NCI-H1417 (cell line): Measurements from ENCODE around the gene TROAP.

Source experiments
- DNase-seq, 3 experiments: peaks; one replicate each; lab custom pipeline; 2025; lab: John Stamatoyannopoulos, UW

TROAP gene

GRCh38 chr12:49342914-49343731 lies 20.1 kb downstream of the TROAP start:
- DNase-seq = peak; percentile 54 to 63 (median 55)

DNA sequence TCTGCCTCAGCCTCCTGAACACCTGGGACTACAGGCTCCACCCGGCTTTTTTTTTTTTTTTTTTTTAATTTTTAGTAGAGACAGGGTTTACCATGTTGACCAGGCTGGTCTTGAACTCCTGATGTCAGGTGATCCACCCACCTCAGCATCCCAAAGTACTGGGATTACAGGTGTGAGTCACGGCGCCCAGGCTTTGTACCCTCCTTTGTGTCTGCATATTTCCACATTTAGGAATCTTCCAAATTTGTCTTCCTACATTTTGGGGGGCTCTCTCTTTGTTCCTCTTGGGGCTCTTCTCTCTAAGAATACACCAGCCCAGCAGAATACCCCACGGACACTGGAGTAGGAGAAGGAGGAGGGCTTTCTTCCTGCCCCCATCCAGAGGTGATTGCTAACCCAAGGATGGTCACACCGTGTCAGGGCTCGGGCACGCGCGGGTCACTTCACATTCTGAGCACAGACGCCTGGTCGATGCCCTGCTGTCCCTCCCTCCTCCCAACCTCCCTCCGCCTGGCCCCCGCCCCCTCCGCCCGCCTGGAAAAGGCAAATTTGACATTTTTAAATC lies 21.5 kb downstream of the TROAP start:
- peak in 1 of 3 experiments; percentile 44 for DNase-seq

DNA sequence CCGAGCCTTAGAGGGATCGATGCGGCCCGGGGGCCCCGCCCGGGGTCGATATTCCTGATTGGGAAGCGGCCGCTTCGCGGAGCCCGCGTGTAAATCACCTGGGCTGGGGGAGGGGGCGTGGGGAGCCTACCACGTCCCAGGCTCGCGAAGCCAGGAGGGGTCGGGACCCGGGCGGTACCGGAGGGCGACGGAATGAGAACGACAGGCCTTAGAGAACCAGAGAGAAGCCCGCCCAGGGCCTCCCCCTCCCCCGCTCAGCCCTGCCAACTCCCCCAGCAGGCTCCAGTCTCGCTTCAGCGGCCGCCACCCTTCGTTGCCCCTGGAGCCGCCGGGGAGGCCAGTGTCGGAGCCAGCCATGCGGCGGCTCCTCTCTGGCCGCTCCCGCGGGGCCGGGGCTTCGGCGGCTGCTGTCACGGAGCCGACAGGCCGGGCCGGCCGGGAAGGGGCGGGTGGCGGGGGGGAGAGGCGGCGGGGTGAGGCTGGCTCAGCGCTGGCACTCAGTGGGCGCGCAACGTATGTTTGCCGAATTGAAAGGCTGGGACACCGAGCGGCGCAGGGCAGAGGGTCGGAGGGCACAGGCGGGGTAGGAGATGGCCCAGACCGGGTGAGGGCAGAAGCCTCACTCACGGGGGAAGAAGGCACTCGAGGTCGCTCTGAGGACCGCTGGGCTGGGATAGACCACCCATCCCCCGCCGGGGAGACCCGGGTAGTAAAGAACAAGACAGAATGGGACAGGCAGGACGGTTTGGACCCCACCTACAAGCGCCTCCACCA lies 22.2 kb downstream of the TROAP start:
- peak; percentile 68 to 74 (median 74) for DNase-seq

- DNase-seq = peak; percentile 53 to 58 (median 56)
These were observed 23.0 kb downstream of the TROAP start for GRCh38 chr12:49345825-49346658.

GRCh38 chr12:49346659-49347310 lies 23.7 kb downstream of the TROAP start, which contains the start of gene DNAJC22:
DNAJC22 (plus strand) TSS chr12:49346888; CDS start chr12:49348873, 1,985 bp downstream.
- DNase-seq = peak; percentile 75 to 85 (median 76)

DNA sequence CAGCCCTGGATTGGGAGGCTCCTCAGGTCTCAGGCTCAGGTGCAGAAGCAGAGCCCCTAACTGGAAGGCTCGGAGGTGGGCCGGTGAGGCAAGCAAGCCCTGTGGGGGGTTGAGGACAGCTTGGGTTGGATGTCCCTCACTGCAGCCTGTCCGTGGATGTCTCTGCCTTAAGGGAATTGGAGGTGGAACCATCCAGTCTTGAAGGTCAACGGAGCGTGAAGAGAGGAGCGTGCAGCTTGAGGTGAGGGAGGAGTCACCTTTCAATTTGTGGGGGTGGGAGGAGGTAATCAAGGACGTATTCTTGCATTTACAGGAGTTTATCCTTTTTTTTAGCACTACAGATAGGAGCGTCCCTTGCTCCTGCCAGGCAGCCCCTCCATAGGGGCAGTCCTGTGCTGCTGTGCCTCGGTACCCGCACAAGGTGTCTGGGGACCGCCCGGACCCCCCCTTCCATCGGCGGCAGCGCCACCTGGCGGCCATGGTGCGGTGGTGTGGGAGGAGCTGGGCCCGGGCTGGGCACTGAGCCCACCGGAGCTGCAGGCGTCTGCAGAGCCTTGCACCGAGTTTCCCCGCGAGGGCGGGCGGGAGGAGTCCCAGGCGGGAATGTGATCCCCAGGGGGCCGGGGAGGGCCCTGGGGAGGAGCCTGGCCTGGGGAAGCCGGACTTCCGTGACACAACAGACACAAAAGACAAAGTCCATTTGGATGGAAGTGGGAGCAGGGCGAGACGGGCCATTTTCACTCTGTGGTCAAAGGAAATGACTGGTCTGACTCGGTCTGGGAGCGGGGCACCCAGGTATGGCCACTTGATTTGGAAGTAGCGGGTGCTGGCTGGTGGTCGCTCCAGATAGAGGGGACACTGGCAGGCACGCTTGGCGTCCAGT lies 24.5 kb downstream of the TROAP start:
- peak; percentile 75 to 95 (median 85) for DNase-seq

GRCh38 chr12:49348781-49349180 lies 25.7 kb downstream of the TROAP start:
- DNase-seq = no peak

DNA sequence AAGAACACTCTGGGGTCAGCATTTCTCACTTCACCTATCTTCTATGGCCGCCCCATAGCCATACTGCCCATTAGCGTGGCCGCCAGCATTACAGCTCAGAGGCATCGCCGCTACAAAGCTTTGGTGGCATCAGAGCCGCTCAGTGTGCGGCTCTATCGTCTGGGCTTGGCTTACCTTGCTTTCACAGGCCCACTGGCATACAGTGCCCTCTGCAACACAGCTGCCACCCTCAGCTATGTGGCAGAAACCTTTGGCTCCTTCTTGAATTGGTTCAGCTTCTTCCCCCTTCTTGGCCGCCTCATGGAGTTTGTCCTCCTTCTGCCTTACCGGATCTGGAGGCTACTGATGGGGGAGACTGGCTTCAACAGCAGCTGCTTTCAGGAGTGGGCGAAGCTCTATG lies 26.2 kb downstream of the TROAP start:
- no peak for DNase-seq

DNA sequence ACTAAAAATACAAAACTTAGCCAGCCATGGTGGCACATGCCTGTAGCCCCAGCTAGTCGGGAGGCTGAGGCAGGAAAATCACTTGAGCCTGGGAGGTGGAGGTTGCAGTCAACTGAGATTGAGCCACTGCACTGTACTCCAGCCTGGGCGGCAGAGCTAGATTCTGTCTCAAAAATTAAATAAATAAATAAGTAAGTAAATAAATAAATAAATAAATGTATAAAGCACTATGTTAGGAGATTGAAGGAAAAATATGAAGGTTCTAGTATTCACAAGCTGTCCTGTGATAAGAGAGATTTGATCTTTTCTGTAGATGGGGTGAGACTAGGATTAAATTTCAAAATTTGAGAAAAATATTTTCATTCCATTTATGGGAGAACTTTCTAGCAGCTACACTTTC lies 29.3 kb downstream of the TROAP start:
- DNase-seq = no peak

DNA sequence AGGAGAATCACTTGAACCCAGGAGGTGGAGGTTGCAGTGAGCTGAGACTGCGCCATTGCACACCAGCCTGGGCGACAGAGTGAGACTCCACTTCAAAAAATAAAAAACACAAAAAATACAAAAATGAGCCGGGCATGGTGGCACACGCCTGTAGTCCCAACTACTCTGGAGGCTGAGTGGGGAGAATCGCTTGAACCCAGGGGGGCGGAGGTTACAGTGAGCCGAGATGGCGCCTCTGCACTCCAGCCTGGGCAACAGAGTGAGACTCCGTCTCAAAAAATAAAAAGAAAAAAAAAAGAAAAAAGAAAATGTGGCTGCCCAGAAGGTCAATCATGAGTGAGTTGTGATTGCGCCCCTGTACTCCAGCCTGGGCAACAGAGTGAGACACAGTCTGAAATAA lies 32.9 kb downstream of the TROAP start:
- DNase-seq = no peak

- peak in 2 of 3 experiments; percentile 30 to 63 for DNase-seq
These were observed 34.1 kb downstream of the TROAP start for GRCh38 chr12:49357103-49357678.

DNA sequence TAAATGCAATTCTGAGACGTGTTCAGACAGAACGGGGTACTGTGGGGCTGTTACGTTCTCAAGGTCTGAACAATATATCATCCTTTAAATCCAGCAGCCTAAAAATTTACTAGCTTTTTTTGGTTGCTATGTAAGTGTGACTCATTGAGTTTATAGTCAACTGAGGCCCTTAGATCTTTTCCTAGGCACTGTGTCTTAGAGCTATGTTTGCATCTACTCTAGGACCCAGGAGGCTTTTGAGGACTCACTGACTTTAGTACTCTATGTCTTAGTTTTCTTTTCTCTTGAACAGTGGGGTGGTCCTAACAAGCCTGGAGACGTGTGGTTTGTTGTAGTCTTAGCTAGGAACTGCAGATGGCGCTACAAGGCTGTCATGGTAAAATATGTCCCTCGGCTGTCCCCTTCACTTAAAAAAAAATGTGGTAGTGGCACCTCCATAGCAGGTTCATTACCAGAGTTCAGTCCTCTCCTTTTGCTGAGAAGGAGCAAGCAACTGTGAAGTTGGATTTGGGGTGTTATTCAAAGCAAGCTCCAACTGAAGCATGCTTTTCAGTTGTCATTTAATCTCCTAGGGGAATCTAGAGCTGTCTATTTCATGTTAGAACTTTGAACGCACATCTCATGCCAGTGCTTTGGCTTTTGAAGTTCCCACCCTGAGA lies 35.6 kb downstream of the TROAP start:
- DNase-seq = peak; percentile 66 to 90 (median 75)

GRCh38 chr12:49359671-49360070 lies 36.6 kb downstream of the TROAP start:
- no peak for DNase-seq

- no peak for DNase-seq
These were observed 39.0 kb downstream of the TROAP start for GRCh38 chr12:49362077-49362476.

- DNase-seq = no peak
These were observed 41.9 kb downstream of the TROAP start for GRCh38 chr12:49364989-49365388.

GRCh38 chr12:49365542-49365941 lies 42.5 kb downstream of the TROAP start:
- DNase-seq = no peak

DNA sequence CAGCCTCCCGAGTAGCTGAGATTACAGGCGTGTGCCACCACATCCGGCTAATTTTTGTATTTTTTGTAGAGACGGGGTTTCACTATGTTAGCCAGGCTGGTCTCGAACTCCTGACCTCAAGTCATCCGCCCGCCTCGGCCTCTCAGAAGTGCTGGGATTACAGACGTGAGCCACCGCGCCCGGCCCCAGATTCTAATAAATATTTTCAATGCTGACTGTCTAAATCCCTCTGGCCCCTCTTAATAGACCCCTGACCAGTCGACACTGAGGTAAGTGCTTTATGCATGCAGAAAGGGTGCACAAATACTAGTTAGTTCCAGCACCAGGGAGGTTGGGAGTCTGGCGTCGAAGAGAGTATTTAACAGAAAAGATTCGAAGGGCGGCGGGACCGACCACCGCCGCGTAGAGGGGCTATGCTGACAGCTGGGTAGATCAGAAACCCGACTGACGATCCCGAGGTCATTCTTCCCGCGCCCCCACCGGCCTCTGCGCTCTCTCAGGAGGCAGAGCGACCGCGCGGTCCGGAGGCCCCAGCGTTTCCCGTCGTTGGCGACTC lies 43.1 kb downstream of the TROAP start:
- DNase-seq = no peak

DNA sequence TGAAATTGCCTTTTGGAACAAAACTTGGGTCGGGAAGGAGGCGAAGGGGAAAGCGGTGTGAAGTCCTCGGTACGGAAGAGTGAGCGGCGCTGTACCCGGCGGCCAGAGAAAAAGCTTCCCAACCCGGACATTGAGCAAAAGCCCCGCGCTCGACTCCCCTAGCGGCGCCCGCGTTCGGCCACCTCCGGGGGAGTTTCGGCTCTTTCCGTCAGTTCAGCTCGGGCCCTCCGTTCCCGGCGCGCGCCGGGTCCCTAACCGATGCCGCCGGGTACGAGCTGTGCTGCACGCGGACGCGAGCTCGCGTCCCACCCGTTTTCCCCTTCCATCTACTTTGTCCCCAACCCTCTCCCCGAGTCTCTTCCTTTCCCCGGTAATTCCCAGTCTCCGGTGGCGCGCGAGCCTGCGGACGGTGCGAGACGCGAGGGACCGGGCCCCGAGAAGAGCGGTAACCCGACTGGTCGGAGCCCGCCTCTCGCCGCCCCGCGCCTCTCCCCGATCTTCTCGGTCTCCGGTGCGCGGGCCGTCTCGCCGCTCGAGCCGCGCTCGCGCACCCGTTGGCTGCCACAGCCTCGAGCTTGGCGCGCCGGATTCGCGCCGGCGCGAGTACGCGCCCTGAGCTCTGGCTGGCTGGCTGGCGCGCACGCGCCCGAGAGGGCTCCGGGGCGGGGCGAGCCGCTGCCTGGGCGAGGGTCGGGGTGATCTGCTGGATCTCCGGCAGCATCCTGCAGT lies 43.8 kb downstream of the TROAP start:
- DNase-seq = peak; percentile 97 to 98 (median 98)
